Skeletal muscle cell (primary cell): ENCODE results near the gene UBE2J2.

Experiments
- DNase-seq: peaks from one replicate; pipeline ENCODE4 v3.0.0-alpha.2; 2010; ENCODE audit warnings: low read depth
- H3K4me3 ChIP-seq: 2 replicates; pipeline ENCODE4 v1.5.1; 2011; ENCODE audit warnings: low read depth, mild to moderate bottlenecking, control low read depth, low read length, moderate library complexity

The UBE2J2 gene

GRCh38 chr1:1285102-1285571 is 11.5 kb upstream of the UBE2J2 start:
- DNase-seq = no peak
- no peak overlapping the region for H3K4me3 ChIP-seq

- no peak overlapping the region for H3K4me3 ChIP-seq
- DNase-seq = no peak
Observed at GRCh38 chr1:1284221-1285101, 10.8 kb upstream of the UBE2J2 start.

GRCh38 chr1:1283821-1284220 is 10.2 kb upstream of the UBE2J2 start:
- DNase-seq = no peak
- H3K4me3 ChIP-seq = no peak overlapping the region

DNA sequence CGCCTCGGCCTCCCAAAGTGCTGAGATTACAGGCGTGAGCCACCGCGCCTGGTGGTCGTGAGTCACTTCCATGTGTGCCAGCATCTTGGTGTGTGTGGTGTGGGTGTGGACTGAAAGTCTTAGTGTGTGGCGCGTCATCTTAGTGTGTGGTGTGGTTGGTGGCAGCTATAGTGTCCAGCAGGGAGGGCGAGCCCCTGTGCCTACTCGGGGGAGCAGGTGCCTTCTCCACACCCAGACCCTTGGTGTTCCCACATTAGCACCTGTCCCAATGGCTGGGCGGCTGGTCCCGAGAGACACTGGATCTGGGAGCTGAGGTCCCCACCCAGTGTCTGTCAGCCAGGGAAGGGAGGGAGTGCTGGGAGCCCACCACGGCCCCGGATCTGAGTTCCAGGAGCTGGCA is 9.3 kb upstream of the UBE2J2 start:
- H3K4me3 ChIP-seq = no peak overlapping the region
- no peak for DNase-seq

DNA sequence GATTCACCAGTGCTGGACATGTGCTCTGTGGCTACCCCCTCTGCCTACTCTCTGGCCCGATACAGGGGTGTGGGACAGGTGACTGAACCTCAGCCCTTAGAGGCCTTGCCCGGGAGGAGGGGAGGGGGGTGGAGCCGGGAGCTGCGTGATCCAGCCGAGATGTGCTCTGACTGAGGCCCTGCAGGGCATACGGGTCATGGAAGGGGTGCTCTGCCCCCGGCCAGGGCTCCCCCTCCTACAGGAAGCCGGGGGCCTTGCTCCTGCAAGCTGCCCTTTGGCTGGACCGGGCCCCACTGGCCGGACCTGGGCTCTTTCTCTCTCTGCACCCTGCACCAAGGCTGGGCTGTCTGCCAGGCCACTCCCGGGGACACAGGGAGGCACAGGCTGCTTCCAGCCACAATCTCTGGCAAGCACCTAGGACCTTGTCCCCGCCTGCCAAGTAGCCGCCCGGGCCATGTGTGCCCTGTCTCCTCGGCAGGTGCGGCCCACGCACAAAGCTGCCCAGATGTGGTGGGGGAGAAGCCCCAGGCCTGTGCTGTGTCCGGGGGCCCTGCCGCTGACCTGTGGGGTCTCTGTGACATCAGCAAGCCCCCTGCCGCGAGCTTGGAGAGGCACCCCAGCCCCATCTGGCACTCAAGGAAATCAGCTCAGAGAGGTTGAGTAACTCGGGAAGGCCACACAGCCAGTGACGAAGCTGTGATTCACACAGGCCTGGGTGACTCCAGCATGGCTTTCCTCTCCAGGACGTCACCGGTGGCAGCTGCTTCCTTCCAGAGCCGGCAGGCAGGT is 8.1 kb upstream of the UBE2J2 start:
- DNase-seq = no peak
- H3K4me3 ChIP-seq = no peak overlapping the region

- no peak for DNase-seq
Observed at GRCh38 chr1:1280782-1281481, 7.3 kb upstream of the UBE2J2 start.

DNA sequence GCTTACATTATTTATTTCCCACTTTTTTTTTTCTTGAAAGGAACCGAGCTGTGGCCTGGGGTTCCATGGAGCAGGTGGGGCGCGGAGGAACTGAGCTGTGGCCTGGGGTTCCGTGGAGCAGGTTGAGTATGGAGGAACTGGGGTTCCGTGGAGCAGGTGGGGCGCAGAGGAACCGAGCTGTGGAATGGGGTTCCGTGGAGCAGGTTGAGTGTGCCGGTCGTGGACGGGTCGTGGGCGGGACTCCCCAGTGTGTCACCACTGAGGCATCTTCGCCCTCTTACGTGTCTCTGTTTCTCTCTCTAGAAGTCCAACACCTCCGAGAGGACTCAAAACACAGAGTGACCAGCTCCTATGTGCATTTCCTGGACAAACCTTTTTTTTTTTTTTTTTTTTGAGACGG is 5.4 kb upstream of the UBE2J2 start:
- DNase-seq = no peak
- H3K4me3 ChIP-seq = no peak overlapping the region

More at GRCh38 chr1:1280782-1281481, 7.3 kb upstream of the UBE2J2 start:
- no peak overlapping the region for H3K4me3 ChIP-seq

DNA sequence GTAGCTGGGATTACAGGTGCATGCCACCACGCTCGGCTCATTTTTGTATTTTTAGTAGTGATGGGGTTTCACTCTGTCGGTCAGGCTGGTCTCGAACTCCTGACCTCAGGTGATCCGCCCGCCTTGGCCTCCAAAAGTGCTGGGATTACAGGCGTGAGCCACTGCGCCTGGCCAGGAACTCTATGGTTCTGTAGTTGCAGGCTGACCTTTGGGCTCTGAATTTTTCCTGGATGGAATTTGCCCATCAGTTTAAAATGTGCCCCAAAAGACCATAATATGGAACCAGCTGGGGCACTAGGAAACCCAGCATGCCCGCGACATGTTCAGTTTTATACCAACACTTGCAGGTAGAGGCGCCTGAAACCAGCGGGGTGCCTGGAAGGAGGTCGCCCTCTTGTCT is 5.0 kb upstream of the UBE2J2 start:
- H3K4me3 ChIP-seq = no peak overlapping the region
- no peak for DNase-seq

DNA sequence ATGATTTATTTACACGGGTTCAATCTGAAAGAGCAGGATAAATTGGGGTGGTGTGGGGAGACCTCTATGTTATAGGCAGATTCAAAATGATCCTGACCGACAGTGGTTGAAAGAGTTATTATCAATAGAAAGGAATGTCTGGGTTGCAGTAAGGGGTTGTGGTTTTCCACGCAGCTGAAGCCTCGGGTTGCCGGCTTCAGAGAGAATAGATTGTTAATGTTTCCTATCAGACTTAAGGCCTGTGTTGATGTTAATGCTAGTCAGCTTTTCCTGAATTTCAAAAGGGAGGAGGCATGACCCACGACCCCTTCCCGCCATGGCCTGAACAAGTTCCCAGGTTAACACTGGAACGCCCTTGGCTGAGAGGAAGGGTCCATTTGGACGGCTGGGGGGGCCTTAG is 2.2 kb upstream of the UBE2J2 start:
- H3K4me3 ChIP-seq = no peak overlapping the region
- no peak for DNase-seq

GRCh38 chr1:1274931-1275431 is 1.3 kb upstream of the UBE2J2 start:
- peak overlapping the region; percentile 62 for H3K4me3 ChIP-seq
- DNase-seq = no peak

DNA sequence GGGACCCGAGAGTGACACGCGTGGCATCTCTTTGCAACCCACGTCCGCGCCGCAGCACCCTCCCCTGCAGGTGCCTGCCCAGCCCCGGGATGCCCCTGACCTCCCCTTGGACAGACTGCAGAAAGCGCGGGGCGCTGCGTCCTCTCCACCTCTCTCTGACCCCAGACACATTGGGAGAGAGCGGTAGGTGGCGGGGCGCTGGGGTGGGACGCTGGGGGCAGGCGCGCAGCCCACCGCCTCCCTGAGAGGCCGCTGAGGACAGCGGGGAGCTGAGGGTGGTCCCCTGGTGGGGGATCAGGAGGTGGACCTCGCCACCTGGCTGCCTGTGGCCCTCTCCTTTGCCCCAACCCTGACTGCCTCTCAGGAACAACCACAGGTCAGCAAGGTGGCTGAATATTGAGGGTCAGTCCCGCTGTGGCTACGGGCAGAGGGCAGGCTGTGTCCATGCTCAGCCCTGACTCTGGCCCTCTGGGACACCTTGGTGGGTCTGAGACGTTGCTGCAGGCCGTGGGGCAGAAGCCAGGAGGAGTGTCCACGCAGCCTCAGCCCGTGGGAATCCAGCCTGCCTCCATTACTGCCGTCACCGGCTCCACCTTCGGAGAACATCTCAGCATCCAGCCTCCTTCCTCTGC is 761 bp upstream of the UBE2J2 start:
- DNase-seq = no peak
- peak overlapping the region; percentile 62 for H3K4me3 ChIP-seq

DNA sequence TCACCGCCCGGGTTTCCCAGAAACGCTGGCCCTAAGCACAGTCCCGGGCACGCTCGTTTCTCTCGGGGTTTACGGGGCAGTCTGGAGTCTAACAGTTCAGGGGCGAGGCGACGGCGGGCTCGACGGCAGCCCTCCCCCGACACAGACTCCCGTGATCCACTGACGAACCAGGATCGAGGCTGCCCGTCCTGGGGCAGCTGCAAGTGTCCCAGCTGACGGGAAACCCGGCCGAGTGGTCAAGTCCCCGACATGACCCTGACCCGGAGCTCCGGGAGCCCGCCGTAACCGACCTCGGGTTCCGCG is 494 bp downstream of the UBE2J2 start:
- H3K4me3 ChIP-seq = peak overlapping the region; percentile 62
- no peak for DNase-seq

- peak overlapping the region; percentile 62 for H3K4me3 ChIP-seq
- DNase-seq = no peak
Observed at GRCh38 chr1:1272341-1273208, 1.1 kb downstream of the UBE2J2 start.

- DNase-seq = no peak
- no peak overlapping the region for H3K4me3 ChIP-seq
Observed at GRCh38 chr1:1270813-1271212, 2.8 kb downstream of the UBE2J2 start.

DNA sequence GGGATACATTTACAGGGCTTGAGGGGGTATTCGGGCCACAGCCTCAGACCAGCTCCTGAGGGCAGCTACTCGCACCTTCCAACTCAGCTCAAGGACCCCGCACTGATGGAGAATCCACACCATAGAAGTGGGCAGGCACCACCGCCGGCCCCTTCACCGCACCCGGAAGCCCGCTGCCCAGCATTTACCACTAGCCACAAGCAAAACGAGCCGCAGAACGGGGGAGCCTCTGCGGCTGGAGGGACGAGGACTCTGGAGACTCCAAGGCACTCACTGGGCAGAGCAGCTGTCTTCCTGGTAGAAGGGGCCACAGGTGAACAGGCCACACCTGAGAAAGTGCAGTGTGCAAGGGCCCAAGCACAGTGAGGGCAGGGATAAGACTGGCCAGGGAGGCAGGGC is 5.4 kb downstream of the UBE2J2 start:
- DNase-seq = no peak
- no peak overlapping the region for H3K4me3 ChIP-seq

DNA sequence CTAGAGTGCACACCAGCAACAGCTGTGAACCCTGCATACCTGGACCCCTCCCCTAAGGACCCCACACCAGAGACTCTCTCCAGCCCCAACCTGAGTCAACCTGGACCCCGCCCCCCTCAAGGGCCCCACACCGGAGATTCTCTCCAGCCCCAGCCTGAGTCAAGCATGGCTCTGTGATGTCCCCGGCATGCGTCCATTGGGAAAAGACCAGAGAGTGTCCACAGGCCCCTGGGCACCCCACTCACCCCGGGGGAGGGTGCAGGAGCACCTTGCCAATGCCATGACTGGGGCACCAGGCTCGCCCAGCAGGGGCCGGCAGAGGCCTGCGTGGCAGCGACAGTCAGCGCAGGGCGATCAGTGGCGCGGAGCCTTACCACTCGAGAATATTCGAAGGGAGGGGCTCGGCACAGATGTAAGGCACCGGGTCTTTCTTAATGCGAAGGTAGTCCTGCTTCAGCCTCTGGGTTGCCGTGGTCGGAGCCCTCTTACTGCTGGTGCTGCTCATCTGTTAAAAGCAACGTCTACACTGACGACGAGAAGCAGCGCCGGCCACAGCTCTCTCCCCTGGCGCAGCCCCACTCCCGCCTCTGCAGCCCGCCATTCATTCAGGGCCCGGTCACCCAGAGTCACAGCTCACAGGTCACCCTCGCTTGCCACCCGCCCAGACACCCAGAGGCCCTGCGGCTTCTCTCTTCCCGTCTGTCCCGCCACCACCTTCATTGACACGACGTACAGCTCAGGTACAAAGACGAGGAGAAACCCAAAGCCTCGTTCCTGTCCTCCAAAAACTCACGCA is 6.0 kb downstream of the UBE2J2 start:
- DNase-seq = no peak
- H3K4me3 ChIP-seq = no peak overlapping the region

DNA sequence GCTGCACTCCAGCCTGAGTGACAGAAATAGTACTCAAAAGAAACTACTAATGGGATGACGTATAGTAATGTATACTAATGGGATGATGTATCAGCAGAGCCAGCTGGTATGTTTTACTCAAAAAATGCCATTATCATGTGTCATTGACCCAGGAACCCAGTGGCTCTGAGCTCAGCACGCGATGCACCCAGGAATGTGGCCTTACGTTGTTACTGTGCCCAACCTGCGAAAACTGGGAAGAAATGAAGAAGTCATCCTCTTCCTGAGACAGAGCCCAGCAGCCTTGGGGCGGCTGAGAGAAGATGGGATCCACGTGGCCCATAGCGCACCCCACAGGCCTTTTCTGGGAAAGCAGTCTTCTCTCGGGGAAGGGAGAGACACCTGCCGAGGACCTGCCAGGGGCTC is 8.8 kb downstream of the UBE2J2 start:
- peak; percentile 90 for DNase-seq

GRCh38 chr1:1264026-1264425 is 9.6 kb downstream of the UBE2J2 start:
- no peak for DNase-seq

More for the DNA sequence above, 8.8 kb downstream of the UBE2J2 start:
- no peak overlapping the region for H3K4me3 ChIP-seq

More at GRCh38 chr1:1264026-1264425, 9.6 kb downstream of the UBE2J2 start:
- H3K4me3 ChIP-seq = no peak overlapping the region
